ENCODE measurements around the gene ZNF212. TPM values are rescaled to one million over a fixed set of nuclear protein-coding genes. Genes with fewer than 3 reads are reported as not detected.
"Not testable (repeated sequence)": the region's sequence is repeated elsewhere in the genome, so short reads cannot be mapped to it uniquely, and the experiment has no call there.

Gene ZNF212
- total RNA-seq, 3 donors from 2014 or later = 4.3 to 12.4 (median 9.8) TPM

GRCh38 chr7:149245244-149245643, 5.8 kb downstream of the ZNF212 start:
- H3K27me3 ChIP-seq = no peaks in the 10 kb centered on the region
- TF ChIP-seq, protein P1, sequence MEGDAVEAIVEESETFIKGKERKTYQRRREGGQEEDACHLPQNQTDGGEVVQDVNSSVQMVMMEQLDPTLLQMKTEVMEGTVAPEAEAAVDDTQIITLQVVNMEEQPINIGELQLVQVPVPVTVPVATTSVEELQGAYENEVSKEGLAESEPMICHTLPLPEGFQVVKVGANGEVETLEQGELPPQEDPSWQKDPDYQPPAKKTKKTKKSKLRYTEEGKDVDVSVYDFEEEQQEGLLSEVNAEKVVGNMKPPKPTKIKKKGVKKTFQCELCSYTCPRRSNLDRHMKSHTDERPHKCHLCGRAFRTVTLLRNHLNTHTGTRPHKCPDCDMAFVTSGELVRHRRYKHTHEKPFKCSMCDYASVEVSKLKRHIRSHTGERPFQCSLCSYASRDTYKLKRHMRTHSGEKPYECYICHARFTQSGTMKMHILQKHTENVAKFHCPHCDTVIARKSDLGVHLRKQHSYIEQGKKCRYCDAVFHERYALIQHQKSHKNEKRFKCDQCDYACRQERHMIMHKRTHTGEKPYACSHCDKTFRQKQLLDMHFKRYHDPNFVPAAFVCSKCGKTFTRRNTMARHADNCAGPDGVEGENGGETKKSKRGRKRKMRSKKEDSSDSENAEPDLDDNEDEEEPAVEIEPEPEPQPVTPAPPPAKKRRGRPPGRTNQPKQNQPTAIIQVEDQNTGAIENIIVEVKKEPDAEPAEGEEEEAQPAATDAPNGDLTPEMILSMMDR (IDR thresholded peaks at IDR 0.05) = no peak
- no peak for TF ChIP-seq POLR2AphosphoS5 (IDR thresholded peaks at IDR 0.05)
- no peak for TF ChIP-seq POLR2A (IDR thresholded peaks at IDR 0.05)
- peaks cover 0 to 6% of the 10 kb centered on the region in 2 donors for H3K9me3 ChIP-seq
- no peaks in the 10 kb centered on the region for H3K36me3 ChIP-seq
- H3K4me1 ChIP-seq = peaks cover 0 to 9% of the 10 kb centered on the region in 2 donors
- no peak overlapping the region for H3K4me3 ChIP-seq
- H3K27ac ChIP-seq = no peak overlapping the region
- intact Hi-C loops (cut with DNase I; ENCODE audit: low total_unique reads) = no loop called here
- no peak for DNase-seq (ENCODE audit: low spot score in 2 of 2)

GRCh38 chr7:149245744-149246143, 6.3 kb downstream of the ZNF212 start:
- Histone ChIP-seq H3K9me3 (peaks cover 0 to 6% of the 10 kb centered on the region in 2 donors), H3K27me3 (no peaks in the 10 kb centered on the region), H3K4me3 (no peak overlapping the region), H3K4me1 (peaks cover 0 to 4% of the 10 kb centered on the region in 2 donors), H3K27ac (no peak overlapping the region), H3K36me3 (no peaks in the 10 kb centered on the region)
- TF ChIP-seq POLR2A (IDR thresholded peaks at IDR 0.05) (no peak), POLR2AphosphoS5 (IDR thresholded peaks at IDR 0.05) (no peak)
- TF ChIP-seq, protein P1 (IDR thresholded peaks at IDR 0.05) = no peak
- DNase-seq (ENCODE audit: low spot score in 2 of 2) = no peak
- intact Hi-C loops (cut with DNase I; ENCODE audit: low total_unique reads) = no loop called here

DNA sequence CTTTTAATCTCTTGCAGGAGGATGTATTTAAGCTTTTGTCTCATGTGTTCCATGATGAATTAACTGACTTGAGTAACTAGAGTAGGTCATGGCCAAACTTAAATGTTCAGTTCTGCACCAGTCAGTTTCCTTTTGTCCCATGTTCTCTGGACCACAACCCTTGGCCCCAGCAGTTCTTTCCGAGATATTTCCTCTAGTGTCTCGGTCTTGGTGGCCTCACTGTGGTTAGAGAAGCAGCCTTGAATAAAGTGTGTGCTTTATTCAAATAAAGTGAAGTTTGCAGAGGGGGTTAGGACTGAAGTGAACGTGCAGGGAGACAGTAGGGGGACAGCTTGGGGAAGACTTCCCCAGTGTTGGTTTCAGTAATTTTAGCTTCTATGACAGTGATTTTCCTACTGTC, 9.3 kb downstream of the ZNF212 start:
- Histone ChIP-seq H3K4me1 (no peaks in the 10 kb centered on the region), H3K4me3 (no peak overlapping the region), H3K9me3 (no peaks in the 10 kb centered on the region), H3K27me3 (no peaks in the 10 kb centered on the region), H3K27ac (no peak overlapping the region), H3K36me3 (peaks cover 2% of the 10 kb centered on the region)
- TF ChIP-seq POLR2AphosphoS5 (IDR thresholded peaks at IDR 0.05) = no peak
- TF ChIP-seq, protein P1 (IDR thresholded peaks at IDR 0.05) = no peak
- TF ChIP-seq POLR2A (IDR thresholded peaks at IDR 0.05) = no peak
- DNase-seq (ENCODE audit: low spot score in 2 of 2) = no peak
- intact Hi-C loops (cut with DNase I; ENCODE audit: low total_unique reads) = no loop called here

- DNase-seq (ENCODE audit: low spot score in 2 of 2); H3K27me3 ChIP-seq; H3K36me3 ChIP-seq; H3K9me3 ChIP-seq; intact Hi-C loops (cut with DNase I; ENCODE audit: low total_unique reads); H3K4me3 ChIP-seq; H3K27ac ChIP-seq; H3K4me1 ChIP-seq: not testable (repeated sequence)
Measured at GRCh38 chr7:149250151-149250550, 10.7 kb downstream of the ZNF212 start.

DNA sequence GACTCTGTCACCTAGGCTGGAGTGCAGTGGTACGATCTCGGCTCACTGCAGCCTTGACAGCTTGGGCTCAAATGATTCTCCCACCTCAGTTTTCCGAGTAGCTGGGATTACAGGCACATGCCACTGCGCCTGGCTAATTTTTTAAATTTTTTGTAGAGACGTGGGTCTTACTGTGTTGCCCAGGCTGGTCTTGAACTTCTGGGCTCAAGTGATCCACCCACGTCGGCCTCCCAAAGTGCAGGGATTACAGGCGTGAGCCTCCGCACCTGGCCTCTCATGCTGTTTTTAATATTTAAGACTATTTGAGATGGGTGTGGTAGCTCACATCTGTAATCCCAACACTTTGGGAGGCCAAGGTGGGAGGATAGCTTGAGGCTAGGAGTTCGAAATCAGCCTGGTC, 12.1 kb downstream of the ZNF212 start:
- H3K9me3 ChIP-seq; H3K4me1 ChIP-seq; intact Hi-C loops (cut with DNase I; ENCODE audit: low total_unique reads); H3K4me3 ChIP-seq; DNase-seq (ENCODE audit: low spot score in 2 of 2); H3K36me3 ChIP-seq; H3K27ac ChIP-seq; H3K27me3 ChIP-seq: not testable (repeated sequence)

GRCh38 chr7:149252378-149252777, 12.9 kb downstream of the ZNF212 start:
- no peak for DNase-seq (ENCODE audit: low spot score in 2 of 2)
- Histone ChIP-seq H3K36me3 (peaks cover 4% of the 10 kb centered on the region), H3K27me3 (no peaks in the 10 kb centered on the region), H3K9me3 (no peaks in the 10 kb centered on the region), H3K4me1 (no peaks in the 10 kb centered on the region), H3K4me3 (no peak overlapping the region), H3K27ac (no peak overlapping the region)
- TF ChIP-seq POLR2A (IDR thresholded peaks at IDR 0.05) (no peak), POLR2AphosphoS5 (IDR thresholded peaks at IDR 0.05) (no peak)
- TF ChIP-seq, protein P1 (IDR thresholded peaks at IDR 0.05) = no peak
- intact Hi-C loops (cut with DNase I; ENCODE audit: low total_unique reads) = no loop called here

Data from breast epithelium (tissue), 4 donors.